GM20431 (cell line): Measurements from ENCODE around the gene SCYL1.

Experiments used
- in situ Hi-C: fragments of 300-500 bp; cut with MseI, MboI; formaldehyde crosslinking; loops from one replicate; pipeline ENCODE4 v1.15.0; 2020; ENCODE audit warnings: low sequenced_read_pairs; ENCODE audit not compliant: unreplicated experiment

SCYL1 gene

DNA sequence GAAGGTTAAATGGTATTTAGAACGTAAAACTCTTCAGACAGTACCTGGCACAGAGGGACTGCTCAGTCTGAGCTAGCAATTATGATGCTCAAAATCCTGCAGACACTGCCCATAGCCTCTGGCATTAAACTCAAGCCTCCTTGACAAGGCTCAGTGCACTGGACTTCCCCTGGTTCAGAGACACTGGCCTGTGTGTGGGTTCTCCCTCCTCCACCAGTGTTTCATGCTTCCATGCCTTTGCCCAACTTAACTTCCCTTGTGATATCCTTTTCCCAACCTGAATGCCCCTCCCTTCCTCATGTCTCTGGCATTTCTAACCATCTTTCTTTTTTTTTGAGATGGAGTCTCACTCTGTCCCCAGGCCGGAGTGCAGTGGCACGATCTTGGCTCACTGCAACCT lies 24.2 kb downstream of the SCYL1 start:
- in situ Hi-C loops = no loop called here

DNA sequence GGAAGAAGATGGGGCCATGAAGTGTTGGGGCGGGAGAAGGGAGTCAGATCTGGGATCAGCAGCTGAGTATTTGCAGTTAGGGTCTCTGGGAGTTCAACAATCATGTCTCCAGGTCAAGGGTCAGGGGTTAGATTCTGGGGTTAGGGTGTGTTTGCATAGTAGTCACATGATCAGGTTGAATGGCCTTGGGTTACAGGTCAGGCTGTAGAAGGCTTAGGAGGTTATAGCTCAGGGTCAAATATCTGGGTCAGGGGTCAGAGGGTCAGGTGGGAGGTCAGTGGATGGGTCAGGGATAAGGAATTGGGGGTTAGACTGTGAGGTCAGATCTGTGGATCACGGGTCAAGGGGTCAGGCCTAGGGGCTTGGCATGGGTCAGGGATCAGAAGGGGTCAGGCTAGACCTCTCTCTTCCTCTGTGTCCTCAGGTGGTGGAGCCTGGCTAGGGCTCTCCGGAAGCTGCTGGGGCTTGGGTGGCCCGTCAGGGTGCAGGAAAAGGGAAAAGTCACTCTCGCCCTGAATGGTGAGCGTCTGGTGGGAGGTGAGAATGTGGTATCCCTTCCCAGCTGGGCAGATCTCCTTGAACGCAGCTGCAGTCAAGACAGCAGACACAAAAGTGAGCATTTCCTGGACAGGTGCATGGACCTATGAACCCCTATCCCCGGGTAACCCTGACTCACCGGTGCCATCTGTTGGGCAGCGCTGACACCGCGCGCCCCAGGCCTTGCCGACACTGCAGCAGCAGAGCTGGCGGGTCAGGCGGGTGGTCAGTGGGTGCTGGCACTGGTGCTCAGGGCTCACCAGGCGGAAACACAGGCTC lies 26.9 kb downstream of the SCYL1 start:
- in situ Hi-C loops = no loop called here

DNA sequence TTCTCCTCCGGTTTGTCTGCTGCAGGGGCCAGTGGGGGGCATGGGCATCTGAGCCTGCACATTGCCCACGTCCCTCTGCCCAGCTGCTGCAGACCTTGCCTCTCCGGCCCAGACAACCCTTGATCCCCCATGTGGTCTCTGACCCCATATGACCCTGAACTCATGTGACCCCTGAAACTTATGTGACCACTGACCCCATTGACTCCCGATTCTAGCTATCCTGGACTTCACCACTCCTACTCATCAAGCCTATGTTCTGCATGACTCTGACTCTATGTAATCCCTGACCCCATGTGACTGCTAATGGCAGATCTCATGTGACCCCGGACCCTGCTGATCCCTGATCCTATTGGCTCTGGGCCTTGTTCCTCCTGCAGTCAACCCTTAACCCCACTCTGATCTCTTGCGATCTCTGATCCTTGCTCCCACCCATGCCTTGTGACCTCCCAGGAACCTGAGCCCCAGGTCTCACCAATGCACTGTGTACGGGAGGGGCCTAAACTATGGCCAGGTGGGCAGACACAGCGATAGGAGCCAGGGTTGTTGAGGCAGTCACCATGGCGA lies 27.6 kb downstream of the SCYL1 start:
- in situ Hi-C loops = no loop called here

DNA sequence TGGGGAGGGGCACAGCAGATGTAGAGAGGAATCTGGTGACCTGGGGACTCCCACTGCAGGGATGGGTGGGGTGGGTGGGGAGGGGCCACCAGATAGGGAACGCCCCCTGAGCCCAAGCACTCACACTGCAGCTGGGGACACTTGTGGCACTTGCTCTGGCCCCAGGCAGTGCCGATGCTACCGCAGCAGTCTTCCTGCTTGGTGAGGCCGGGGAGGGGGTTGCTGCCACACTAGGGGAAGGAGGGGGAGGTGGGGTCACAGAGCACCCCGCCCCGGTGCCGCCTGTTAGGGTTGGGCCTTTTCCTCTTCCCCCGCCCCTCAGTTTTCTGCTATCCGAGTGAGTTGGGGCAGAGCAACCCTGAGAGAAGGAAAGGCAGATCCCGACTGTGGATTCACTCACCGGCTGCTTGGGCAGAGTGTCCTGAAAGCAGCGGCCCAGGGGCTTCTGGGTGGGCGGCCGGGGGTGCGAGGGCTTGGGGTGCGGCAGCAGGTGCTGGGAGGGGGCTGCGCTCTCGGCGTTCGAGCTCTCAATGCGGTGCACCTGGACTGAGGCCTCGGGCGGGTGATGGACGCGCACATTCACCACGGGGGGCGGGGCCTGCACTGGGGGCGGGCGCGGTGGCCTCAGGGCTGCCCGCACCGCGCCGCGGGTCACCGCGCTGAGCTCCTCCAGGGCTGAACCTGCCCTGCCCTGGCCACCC lies 28.6 kb downstream of the SCYL1 start:
- in situ Hi-C loops = no loop called here

DNA sequence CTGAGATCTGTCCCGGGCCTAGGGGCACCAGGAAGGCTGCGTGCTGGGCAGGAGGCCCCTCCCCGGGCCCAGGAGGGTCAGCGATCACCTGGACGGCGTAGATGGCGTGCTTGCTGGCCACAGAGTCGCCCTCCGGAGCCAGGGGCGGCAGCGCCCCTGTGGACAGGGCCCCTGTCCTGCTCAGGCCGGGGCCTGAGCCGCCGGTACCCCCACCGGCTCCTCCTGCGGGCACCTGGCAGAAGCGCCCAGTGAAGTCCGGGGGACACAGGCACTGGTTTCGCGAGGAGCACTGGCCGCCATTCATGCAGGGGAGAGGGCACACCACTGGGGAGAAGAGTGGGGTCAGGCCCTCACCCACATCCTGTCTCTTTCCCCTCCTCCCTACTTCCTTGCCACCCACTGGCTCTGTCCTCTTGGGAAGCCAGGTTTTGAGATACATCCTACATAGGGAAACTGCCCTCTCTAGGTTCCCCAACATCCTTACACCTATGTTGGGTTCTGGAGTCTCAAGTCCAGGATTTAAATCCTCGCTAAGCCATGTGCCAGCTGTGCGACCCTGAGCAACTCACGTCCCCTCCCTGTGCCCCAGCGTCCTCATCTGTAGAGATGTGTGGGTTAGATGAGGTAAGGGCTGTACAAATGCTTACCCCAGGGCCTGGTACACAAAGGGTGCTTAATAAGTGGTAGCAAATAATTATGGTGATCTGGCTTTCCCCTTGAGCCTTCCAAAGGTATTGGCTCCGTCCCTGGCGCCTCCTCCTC lies 29.4 kb downstream of the SCYL1 start:
- in situ Hi-C loops = no loop called here

DNA sequence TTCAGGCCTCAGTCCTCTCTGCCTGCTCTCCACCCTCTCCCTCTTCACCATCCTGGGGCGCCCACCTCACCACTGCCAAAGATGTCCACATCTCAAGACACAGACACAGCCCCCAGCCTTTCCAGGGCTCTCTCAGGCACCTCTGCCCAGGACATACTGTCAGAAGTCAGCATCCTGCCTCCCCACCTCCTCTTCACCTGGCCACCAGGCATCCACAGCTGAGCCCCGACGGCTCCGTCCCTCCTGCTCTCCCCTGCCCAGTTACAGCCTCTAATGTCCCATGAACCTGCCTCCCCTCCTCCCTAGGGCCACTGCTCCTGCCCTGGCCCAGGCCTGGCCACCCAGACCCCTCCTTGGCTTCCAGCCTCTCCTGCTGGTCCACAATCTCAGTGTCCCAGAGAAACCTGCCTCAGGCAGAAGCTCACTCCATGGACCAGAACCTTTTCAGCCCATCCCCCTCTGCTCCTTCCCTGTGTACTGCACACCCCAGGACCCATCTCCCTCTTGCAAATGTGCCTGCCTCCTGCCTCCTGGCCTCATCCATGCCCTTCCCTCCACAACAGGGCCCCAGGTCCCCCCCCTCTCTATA lies 30.1 kb downstream of the SCYL1 start:
- in situ Hi-C loops = no loop called here

DNA sequence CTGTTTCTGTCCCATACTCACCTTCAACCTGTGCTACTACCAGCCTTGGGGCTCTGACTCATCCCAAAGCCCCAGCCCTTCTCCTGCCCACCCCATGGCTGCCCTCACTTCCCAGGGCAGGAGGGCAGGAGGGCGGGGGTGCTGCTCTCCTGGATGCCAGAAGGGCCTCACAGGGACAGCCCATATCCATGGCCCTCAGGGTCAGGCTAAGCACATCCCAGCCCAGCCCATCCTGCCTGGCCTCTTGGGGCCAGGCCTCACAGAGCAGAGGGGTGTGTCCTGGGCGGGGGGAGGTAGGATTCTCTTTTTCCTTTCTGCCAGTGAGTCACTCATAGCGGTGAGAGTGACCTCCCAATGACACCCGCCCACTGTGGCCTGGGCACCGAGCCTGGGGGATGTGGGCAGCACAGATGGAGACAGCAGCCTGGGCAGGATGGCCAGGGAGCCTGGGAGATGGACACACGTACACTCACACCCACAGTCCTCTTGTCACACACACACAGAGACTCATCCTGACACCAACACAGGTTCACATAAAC lies 30.9 kb downstream of the SCYL1 start:
- in situ Hi-C loops = no loop called here

DNA sequence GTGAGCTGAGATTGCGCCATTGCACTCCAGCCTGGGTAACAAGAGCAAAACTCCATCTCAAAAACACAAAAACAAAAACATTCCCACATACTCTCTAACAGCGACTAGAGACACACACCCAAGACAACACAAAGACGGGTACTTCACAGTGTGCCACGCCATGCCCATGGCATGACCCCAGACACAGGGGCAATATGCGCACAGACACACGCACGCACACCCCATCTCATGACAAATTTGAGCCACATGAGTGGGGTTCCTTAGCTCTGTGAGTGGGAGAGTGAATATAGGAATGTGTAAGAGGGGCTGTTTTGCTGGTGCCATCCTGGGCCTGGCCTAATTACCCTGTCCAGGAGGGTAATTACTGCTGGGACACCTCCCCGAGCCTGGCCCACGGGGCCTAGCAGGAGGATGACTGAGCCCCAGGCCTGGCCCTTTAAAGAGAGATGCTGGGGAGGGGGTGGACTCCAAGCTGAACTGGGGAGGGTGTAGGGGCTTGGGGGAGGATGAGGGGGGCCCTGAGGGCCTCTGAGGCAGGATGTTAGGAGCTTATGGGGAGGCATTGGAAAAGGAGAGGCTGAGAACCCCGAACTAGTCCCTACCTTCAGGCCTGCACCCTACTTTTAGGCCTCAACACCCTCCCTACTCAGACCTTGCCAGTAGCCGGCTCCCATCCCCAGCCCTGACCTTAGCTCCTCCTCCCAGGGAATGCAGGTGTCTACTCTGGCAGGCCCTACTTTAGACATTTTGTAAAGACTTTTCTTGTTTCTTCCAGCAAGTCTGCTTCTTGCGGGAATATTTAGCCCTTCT lies 31.8 kb downstream of the SCYL1 start:
- in situ Hi-C loops = no loop called here

DNA sequence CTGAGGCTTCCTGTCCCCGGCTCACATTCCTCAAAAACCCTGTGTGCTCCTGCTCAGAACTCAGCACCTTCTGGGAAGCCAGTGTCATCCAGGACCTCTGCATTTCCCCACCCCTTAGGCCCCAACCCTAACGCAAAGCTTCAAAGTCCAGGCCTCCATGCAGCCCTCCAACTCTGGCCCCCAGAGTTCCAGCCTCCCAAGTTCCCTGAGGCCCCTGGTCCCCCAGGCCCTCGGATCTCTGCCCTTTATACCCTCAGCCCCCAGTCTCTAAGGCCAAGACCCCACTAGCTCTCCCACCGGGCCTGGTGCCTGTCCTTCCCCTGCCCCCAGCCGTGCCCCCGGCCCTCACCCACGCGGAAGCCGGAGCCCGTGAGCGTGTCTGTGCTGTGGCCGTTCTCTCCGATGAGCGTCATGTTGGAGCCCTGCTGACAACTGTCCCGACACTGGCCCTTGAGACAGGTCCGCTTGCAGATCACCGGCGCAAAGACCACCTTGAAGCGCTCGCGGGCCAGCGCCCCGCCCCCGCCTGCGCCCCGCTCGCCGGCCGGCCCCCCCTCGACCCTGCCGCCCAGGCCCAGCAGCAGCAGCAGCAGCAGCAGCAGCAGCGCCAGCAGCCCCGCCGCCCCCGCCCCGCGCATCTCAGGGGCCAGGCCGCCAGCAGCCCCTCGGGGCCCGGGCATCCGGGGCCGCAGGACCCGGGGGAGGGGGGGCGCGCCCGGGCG lies 32.6 kb downstream of the SCYL1 start:
- in situ Hi-C loops = no loop called here

DNA sequence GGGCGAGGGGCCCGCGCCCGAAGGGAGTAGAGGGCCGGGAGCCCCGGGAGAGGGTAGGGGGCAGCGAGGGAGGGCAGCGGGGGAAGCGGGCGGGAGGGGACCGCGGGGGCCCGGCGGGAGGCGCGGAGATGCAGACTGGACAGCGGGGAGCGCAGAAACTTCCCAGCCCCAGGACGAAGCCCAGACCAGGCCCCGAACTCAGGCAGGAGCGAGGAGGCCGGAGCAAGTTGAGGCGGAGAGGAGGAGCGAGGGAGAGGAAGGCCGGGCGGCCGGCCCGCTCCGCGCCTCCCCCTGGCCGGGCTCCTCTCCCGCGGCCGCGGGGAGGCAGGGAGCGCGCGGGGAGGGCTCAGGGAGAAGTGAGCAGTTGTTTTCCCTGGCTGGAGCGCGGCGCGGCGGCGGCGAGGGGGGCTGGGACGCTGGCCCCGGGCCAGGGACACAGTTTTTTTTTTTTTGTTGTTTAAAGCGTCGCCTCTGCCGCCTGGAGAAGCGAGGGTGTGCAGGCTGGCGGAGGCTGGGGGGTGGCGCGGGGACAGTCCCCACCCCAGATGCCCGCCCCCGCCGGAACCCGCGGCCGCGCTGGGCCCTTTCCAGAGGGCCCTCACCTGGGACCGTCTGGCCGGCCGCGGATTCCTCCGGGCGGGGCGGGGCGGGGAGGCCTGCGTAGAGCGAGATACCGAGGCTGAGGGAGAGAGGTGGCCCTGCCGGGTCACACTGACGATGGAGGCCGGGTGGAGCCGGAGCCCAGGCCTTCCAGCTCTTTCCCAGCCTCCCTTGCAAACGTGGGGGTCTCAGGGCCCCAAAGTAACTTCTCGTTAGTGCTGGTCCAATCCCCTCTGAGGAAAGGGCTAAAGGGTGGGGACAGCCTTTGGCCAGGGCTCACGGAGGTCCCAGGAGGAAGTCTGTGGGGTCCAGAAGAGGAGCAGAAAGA lies 33.4 kb downstream of the SCYL1 start, which contains the start of gene LTBP3:
TSS of gene LTBP3 (minus strand) at position 358 of the 928 bp plus-strand sequence. CDS start 400 bp downstream, outside the sequence.
- in situ Hi-C loops = no loop called here

DNA sequence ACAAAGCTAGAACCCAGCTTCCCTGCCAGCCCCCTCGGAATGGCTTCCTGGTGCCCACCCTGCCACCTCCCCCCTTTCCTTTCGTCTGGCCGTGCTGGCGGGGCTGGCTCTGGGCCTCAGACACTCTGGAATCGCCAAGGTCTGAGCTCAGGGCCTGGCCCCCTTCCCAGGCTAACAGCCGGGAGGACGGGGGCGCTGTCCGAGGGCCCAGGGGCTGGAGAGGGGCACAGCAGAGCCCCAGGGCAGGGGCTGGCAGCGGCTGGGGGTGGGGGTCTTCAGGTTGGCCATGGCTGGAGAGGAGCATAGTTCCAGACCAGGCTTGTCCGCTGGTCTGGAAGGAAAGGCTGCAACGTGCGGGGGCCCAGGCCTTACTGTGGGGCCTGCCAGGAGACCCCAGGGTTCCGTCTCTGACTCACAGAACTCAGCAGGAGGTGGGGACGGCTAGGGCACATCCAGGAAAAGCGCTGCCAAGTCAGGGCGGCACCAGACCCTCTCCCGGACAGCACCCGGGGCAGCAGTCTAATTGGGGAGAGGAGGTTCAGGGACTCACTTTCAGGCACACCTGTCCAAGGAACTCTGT lies 34.1 kb downstream of the SCYL1 start:
- in situ Hi-C loops = no loop called here

DNA sequence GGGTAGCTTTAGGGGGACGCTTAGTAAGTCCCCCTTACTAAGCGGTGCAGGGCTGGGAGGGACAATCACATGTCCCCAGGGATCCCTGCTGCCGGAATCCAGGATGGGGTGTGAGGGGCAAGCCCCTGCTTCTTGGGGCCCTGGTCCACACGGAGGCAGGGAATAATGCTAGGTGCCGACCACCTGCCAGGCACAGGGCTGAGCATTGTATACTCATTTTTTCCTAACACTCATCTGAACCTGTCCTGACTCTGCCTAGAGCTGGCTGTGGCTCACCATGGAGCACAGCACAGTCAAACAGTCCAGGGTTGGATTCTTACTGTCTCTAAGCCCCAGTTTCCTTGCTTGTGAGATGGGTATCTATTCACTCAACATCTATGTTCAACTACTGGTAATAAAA lies 34.7 kb downstream of the SCYL1 start:
- in situ Hi-C loops = no loop called here

DNA sequence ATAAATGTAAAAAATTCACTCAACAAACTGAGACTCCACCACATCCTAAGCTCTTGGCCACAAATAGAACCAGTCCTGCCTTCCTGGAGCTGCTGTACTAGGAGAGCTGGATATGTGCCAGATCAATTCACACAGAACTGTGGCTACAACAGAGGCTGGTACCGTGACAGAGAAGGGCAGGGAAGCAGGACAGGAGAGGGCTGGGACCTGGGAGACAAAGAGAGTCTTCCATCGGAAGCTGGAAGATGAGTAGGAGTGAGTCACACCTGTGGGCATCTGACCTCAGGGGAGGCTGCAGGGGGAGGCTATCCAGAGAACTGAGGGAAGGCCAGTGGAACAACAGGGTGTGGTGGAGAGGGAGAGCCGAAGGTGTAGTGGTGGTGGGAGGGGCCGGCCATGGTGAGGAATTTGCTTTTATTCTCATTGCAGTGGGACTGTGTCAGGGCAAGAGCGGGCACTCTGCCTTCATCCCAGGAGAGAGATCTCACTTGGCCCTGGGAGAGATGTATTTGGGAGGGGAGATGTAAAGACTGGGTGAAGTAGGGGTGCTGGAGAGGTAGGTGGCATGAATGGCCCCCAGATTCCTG lies 35.2 kb downstream of the SCYL1 start:
- in situ Hi-C loops = no loop called here

DNA sequence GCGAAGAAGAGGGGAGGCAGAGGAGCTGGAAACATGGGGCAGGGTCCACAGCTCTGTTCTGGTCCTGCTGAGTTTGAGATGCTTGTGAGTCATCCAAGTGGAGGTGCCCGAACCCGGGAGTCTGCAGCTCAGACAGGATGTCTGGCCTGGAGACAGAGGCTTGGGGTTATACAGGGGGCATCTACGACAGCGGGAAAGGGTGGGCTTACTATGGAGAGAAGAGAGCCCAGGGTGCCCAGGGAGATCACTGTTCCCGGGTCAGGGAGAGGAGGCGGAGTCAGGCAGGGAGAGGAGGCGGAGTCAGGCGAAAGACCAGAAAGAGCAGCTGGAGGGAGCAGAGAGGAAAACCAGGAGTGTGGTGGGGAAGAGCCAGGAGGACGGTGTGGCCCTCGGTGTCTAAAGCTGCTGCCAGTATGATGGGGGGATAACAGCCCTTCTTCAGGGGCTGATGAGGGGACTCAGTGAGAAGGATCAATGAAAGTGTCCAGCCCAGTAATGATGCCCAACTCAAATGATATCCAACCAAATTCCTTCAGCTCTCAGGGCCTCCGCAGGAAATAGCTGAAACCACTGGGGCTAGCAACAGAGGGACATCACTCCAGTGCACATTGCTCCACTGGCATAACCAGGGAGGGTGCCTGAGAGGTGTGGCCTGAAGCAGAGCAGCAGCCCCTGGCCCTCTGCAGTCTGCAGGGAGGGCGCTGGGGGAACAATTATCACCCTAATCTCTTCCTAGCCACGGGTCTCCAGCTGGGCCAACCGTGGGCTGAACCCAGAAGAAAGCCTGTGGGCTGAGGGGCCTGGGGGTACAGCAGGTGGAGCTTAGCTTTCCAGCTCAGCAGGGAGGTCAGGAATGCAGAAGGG lies 35.9 kb downstream of the SCYL1 start:
- in situ Hi-C loops = no loop called here

DNA sequence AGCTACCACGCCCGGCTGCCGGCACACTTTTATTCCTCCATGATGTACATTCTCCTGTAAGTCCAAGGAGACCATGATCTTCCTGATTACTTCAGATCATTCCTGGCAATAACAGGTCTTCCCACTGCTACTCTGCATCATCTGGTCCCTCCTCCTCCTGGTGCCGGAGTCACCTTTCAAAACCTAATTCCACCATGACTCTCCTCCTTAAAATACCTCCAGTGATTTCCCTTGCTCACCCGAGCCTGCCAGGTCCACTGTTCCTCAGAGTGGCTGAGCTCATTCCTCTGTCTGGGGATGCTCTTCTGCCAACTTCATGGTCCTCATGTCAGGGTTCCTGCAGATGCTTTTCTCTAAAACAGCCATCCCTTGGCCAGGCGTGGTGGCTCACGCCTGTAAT lies 37.1 kb downstream of the SCYL1 start:
- in situ Hi-C loops = no loop called here

DNA sequence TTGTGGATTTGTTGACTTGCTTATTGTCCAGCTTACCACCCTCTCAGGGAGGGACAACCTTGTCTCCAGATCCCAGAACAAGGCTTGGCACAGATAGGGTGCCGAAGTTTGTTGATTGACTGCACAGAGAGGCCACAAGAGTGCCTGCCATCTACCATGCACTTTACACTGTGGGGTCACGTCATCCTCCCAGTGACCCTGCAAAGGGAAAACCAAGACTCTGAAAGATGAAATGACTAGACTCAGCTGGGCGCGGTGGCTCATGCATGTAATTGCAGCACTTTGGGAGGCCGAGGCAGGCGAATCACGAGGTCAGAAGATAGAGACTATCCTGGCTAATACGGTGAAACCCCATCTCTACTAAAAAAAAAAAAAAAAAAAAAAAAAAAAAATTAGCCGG lies 37.9 kb downstream of the SCYL1 start:
- in situ Hi-C loops = no loop called here
